Erythroblast (primary cell): Measurements from ENCODE around the gene BMP8B.
"Not testable (repeated sequence)": the region's sequence is repeated elsewhere in the genome, so short reads cannot be mapped to it uniquely, and the experiment has no call there.

ENCODE experiments used
- DNase-seq, 2 experiments: peaks; one replicate each; lab custom pipeline; 2025; lab: John Stamatoyannopoulos, UW
- GATA1 ChIP-seq: IDR thresholded peaks from 2 replicates; pipeline ENCODE4 v1.6.1; 2011; ENCODE audit warnings: low read depth, mild to moderate bottlenecking, control low read depth, low read length, moderate library complexity
- POLR2A ChIP-seq: IDR thresholded peaks from 2 replicates; pipeline ENCODE4 v1.6.1; 2011; ENCODE audit warnings: mild to moderate bottlenecking, low read length

BMP8B gene

GRCh38 chr1:39795651-39796050 lies 7.0 kb upstream of the BMP8B start:
- no peak for DNase-seq
- TF ChIP-seq POLR2A (no peak), GATA1 (no peak)

GRCh38 chr1:39791838-39792237 lies 3.2 kb upstream of the BMP8B start:
- TF ChIP-seq GATA1 (no peak), POLR2A (no peak)
- no peak for DNase-seq

GRCh38 chr1:39789571-39790110 lies 976 bp upstream of the BMP8B start:
- no peak for DNase-seq

GRCh38 chr1:39788426-39788757 lies 273 bp downstream of the BMP8B start:
- no peak for DNase-seq
- TF ChIP-seq GATA1 (no peak), POLR2A (no peak)

More at GRCh38 chr1:39789571-39790110, 976 bp upstream of the BMP8B start:
- TF ChIP-seq GATA1 (no peak), POLR2A (no peak)

GRCh38 chr1:39787964-39788363 lies 701 bp downstream of the BMP8B start:
- DNase-seq = not testable (repeated sequence)

- TF ChIP-seq GATA1 (no peak), POLR2A (no peak)
- DNase-seq = no peak
Observed at GRCh38 chr1:39787468-39787867, 1.2 kb downstream of the BMP8B start.

GRCh38 chr1:39787108-39787375 lies 1.6 kb downstream of the BMP8B start:
- not testable (repeated sequence) for DNase-seq

- not testable (repeated sequence) for DNase-seq
Observed at GRCh38 chr1:39786303-39787107, 2.2 kb downstream of the BMP8B start.

- not testable (repeated sequence) for DNase-seq
Observed at GRCh38 chr1:39782685-39783084, 6.0 kb downstream of the BMP8B start.

- DNase-seq = no peak
- TF ChIP-seq POLR2A = no peak
- no peak for TF ChIP-seq GATA1
Observed at GRCh38 chr1:39782103-39782502, 6.6 kb downstream of the BMP8B start.

GRCh38 chr1:39781349-39781715 lies 7.3 kb downstream of the BMP8B start:
- TF ChIP-seq POLR2A (no peak), GATA1 (no peak)

GRCh38 chr1:39779821-39780220 lies 8.8 kb downstream of the BMP8B start:
- DNase-seq = no peak
- TF ChIP-seq GATA1 (no peak), POLR2A (no peak)

More at GRCh38 chr1:39781349-39781715, 7.3 kb downstream of the BMP8B start:
- no peak for DNase-seq

GRCh38 chr1:39779137-39779536 lies 9.5 kb downstream of the BMP8B start:
- no peak for DNase-seq
- TF ChIP-seq POLR2A (no peak), GATA1 (no peak)

GRCh38 chr1:39778463-39779099 lies 10.1 kb downstream of the BMP8B start:
- not testable (repeated sequence) for DNase-seq

- not testable (repeated sequence) for DNase-seq
Observed at GRCh38 chr1:39777896-39778295, 10.8 kb downstream of the BMP8B start.

- TF ChIP-seq POLR2A (no peak), GATA1 (no peak)
Observed at GRCh38 chr1:39777306-39777705, 11.4 kb downstream of the BMP8B start.

More at GRCh38 chr1:39777306-39777705, 11.4 kb downstream of the BMP8B start:
- DNase-seq = no peak
